Keratinocyte (primary cell): ENCODE measurements around the gene E2F3. TPM values are rescaled to one million over a fixed set of nuclear protein-coding genes. Genes with fewer than 3 reads are reported as not detected.

ENCODE experiments used
- DNase-seq: peaks from one replicate; pipeline ENCODE4 v3.0.0-alpha.2; 2011; ENCODE audit warnings: low read depth, missing footprints, low spot score
- FAIRE-seq: peaks from 2 replicates; lab custom pipeline; 2011; peaks lifted over from hg19 to GRCh38; lab: Jason Lieb, UNC
- H2AFZ ChIP-seq: 2 replicates; pipeline ENCODE4 v1.6.0; 2012; ENCODE audit warnings: low read length, control low read depth, inconsistent platforms; ENCODE audit not compliant: control insufficient read depth
- H3K27ac ChIP-seq: 2 replicates; pipeline ENCODE4 v1.5.1; 2011; ENCODE audit warnings: low read length; ENCODE audit not compliant: control insufficient read depth, insufficient read depth
- H3K27me3 ChIP-seq: 3 replicates; pipeline ENCODE4 v1.6.0; 2011; ENCODE audit warnings: low read length; ENCODE audit not compliant: control insufficient read depth, insufficient read depth; ENCODE audit errors: extremely low read depth
- H3K36me3 ChIP-seq, 2 experiments: 2 replicates in 1 of 2; 3 replicates in 1 of 2; pipeline ENCODE4 v1.5.1; 2011; ENCODE audit warnings: low read length in 2 of 2, mild to moderate bottlenecking in 1 of 2; ENCODE audit not compliant: control insufficient read depth in 2 of 2, insufficient read depth in 2 of 2; ENCODE audit errors: extremely low read depth in 1 of 2
- H3K4me1 ChIP-seq: 3 replicates; pipeline ENCODE4 v1.5.1; 2011; ENCODE audit warnings: low read length; ENCODE audit not compliant: control insufficient read depth, insufficient read depth; ENCODE audit errors: extremely low read depth
- H3K4me2 ChIP-seq: 3 replicates; pipeline ENCODE4 v1.6.0; 2011; ENCODE audit warnings: low read depth, low read length; ENCODE audit not compliant: control insufficient read depth, insufficient read depth; ENCODE audit errors: extremely low read depth
- H3K4me3 ChIP-seq, 3 experiments: fragments of 200-600 bp in 1 of 3; sonication (generic) in 1 of 3; 2 replicates in 2 of 3; 3 replicates in 1 of 3; pipeline ENCODE4 v1.5.1; 2011 to 2016; ENCODE audit warnings: low read length in 3 of 3, mild to moderate bottlenecking in 3 of 3, control low read depth in 2 of 3, inconsistent platforms in 1 of 3, low read depth in 1 of 3, mixed read lengths in 1 of 3, mixed run types in 1 of 3, moderate library complexity in 1 of 3; ENCODE audit not compliant: control insufficient read depth in 2 of 3, insufficient read depth in 2 of 3; ENCODE audit errors: extremely low read depth in 1 of 3
- H3K79me2 ChIP-seq: 2 replicates; pipeline ENCODE4 v1.6.0; 2012; ENCODE audit warnings: low read length; ENCODE audit not compliant: control insufficient read depth, insufficient read depth
- H3K9ac ChIP-seq: 3 replicates; pipeline ENCODE4 v1.6.0; 2011; ENCODE audit warnings: low read length; ENCODE audit not compliant: control insufficient read depth, insufficient read depth; ENCODE audit errors: extremely low read depth
- H3K9me1 ChIP-seq: 3 replicates; pipeline ENCODE4 v1.6.0; 2011; ENCODE audit warnings: low read length; ENCODE audit not compliant: control insufficient read depth, insufficient read depth; ENCODE audit errors: extremely low read depth
- H3K9me3 ChIP-seq: 2 replicates; pipeline ENCODE4 v1.5.1; 2012; ENCODE audit warnings: low read depth, low read length; ENCODE audit not compliant: control insufficient read depth
- H4K20me1 ChIP-seq: 3 replicates; pipeline ENCODE4 v1.6.0; 2011; ENCODE audit warnings: low read length; ENCODE audit not compliant: control insufficient read depth, insufficient read depth; ENCODE audit errors: extremely low read depth
- CTCF ChIP-seq, 3 experiments: IDR thresholded peaks in 1 of 3; conservative IDR thresholded peaks in 1 of 3; optimal IDR thresholded peaks in 1 of 3; 2 replicates in 2 of 3; 3 replicates in 1 of 3; pipeline versions ENCODE3 to v1.5.1; 2011; ENCODE audit warnings: low read length in 3 of 3, mild to moderate bottlenecking in 3 of 3, moderate library complexity in 2 of 3, control low read depth in 1 of 3, inconsistent platforms in 1 of 3; ENCODE audit not compliant: insufficient read depth in 2 of 3; ENCODE audit errors: extremely low read depth in 1 of 3
- EZH2 ChIP-seq: IDR thresholded peaks from one replicate; pipeline ENCODE4 v1.6.1; 2012; ENCODE audit warnings: inconsistent platforms, mild to moderate bottlenecking, low read length, moderate library complexity
- dilution Hi-C: fragments of 300-500 bp; cut with MboI; formaldehyde crosslinking; loops from one replicate; pipeline ENCODE4 v1.7.0; 2020; ENCODE audit warnings: low sequenced_read_pairs; ENCODE audit not compliant: extremely low pct_ligation_motif_present
- polyA plus RNA-seq, 5 experiments: library from polyadenylated mRNA; depleted of rRNA in 3 of 5; stranded (reverse) in 3 of 5; stranded (forward) in 1 of 5; unstranded in 1 of 5; fragments of >200 nt; gene quantifications; 1 replicate in 1 of 5; 2 replicates in 3 of 5; 3 replicates in 1 of 5; pipeline versions ENCODE4 v1.2.1 to v1.2.3, GENCODE V29; 2011 to 2012; ENCODE audit warnings: missing spikeins in 2 of 5, low read depth in 1 of 5, low replicate concordance in 1 of 5

E2F3 gene
- polyA plus RNA-seq, 1 donor (not counting 4 experiments of a cell fraction or from before 2014, with no cell fraction given): 14.6 TPM

- dilution Hi-C loops: no loop called here
These were observed 96.3 kb downstream of the E2F3 start for GRCh38 chr6:20498041-20498385.

GRCh38 chr6:20509212-20509611 lies 107.5 kb downstream of the E2F3 start:
- DNase-seq (no peak), FAIRE-seq (no peak)
- H3K4me3 ChIP-seq: no peak overlapping the region
- no peaks in the 10 kb centered on the region for H3K79me2 ChIP-seq
- no peak overlapping the region for H3K27ac ChIP-seq
- H3K9me3 ChIP-seq: no peaks in the 10 kb centered on the region
- H4K20me1 ChIP-seq: no peaks in the 10 kb centered on the region
- H3K9me1 ChIP-seq: no peaks in the 10 kb centered on the region
- TF ChIP-seq EZH2 (no peak), CTCF (optimal IDR thresholded peaks at IDR 0.05 in 1 of 3, IDR thresholded peaks at IDR 0.05 in 1 of 3, conservative IDR thresholded peaks at IDR 0.05 in 1 of 3; ENCODE audit: extremely low read depth in 1 of 3, insufficient read depth in 2 of 3, low read length in 3 of 3) (no peak)
- H3K9ac ChIP-seq: no peak overlapping the region
- dilution Hi-C loops: no loop called here
- H3K4me1 ChIP-seq: peaks cover 3% of the 10 kb centered on the region
- H3K27me3 ChIP-seq: no peaks in the 10 kb centered on the region
- no peaks in the 10 kb centered on the region for H3K36me3 ChIP-seq
- no peak overlapping the region for H3K4me2 ChIP-seq
- no peak overlapping the region for H2AFZ ChIP-seq

More at GRCh38 chr6:20498041-20498385, 96.3 kb downstream of the E2F3 start:
- Histone ChIP-seq H2AFZ (no peak overlapping the region), H3K4me3 (no peak overlapping the region), H3K79me2 (no peaks in the 10 kb centered on the region), H3K27me3 (no peaks in the 10 kb centered on the region), H3K4me2 (no peak overlapping the region), H3K9me3 (no peaks in the 10 kb centered on the region), H3K27ac (no peak overlapping the region), H4K20me1 (no peaks in the 10 kb centered on the region), H3K36me3 (peaks cover 0 to 2% of the 10 kb centered on the region in 2 experiments), H3K4me1 (no peaks in the 10 kb centered on the region), H3K9me1 (no peaks in the 10 kb centered on the region), H3K9ac (no peak overlapping the region)
- DNase-seq: no peak
- FAIRE-seq: no peak
- TF ChIP-seq CTCF (optimal IDR thresholded peaks at IDR 0.05 in 1 of 3, IDR thresholded peaks at IDR 0.05 in 1 of 3, conservative IDR thresholded peaks at IDR 0.05 in 1 of 3; ENCODE audit: extremely low read depth in 1 of 3, insufficient read depth in 2 of 3, low read length in 3 of 3) (no peak), EZH2 (no peak)
